Left ventricle myocardium inferior (tissue), 1 donor: Measurements from ENCODE around the gene NOL4. TPM values are rescaled to one million over a fixed set of nuclear protein-coding genes. Genes with fewer than 3 reads are reported as not detected.

Source experiments
- DNase-seq: peaks from one replicate; pipeline ENCODE4 v3.0.0-alpha.2; 2020
- H3K27ac ChIP-seq: fragments of 200-600 bp; replicated peaks from 2 replicates; pipeline ENCODE4 v1.8.0; 2021
- H3K27me3 ChIP-seq: fragments of 200-600 bp; 2 replicates; pipeline ENCODE4 v1.8.0; 2021; ENCODE audit warnings: low read depth
- H3K36me3 ChIP-seq: fragments of 200-600 bp; 2 replicates; pipeline ENCODE4 v1.8.0; 2021
- H3K4me1 ChIP-seq: fragments of 200-600 bp; 2 replicates; pipeline ENCODE4 v1.8.0; 2021
- H3K4me3 ChIP-seq: fragments of 200-600 bp; 2 replicates; pipeline ENCODE4 v1.8.0; 2021; ENCODE audit warnings: mild to moderate bottlenecking, moderate library complexity
- H3K9me3 ChIP-seq: fragments of 200-600 bp; replicated peaks from 2 replicates; pipeline ENCODE4 v1.8.0; 2021
- intact Hi-C: fragments of 100-400 bp; cut with micrococcal nuclease; formaldehyde crosslinking; loops from one replicate; pipeline ENCODE4 v1.11.0; 2022
- total RNA-seq: library from RNA; stranded (reverse); fragmentation: NEBNext Ultra II Directional; extraction: Animal tissue kit (Norgen Biotek cat#: 25700); gene quantifications from one replicate; pipeline ENCODE4 v1.2.1, GENCODE V29; 2021
- TF ChIP-seq, protein P1 (sequence below): fragments of 200-600 bp; IDR thresholded peaks from 2 replicates; pipeline ENCODE4 v1.8.0; 2021; ENCODE audit warnings: antibody characterized with exemption, mild to moderate bottlenecking, borderline replicate concordance
- donor health status: DM: no; HTN: yes; CAD: no; lungs with severe emphysema.

The NOL4 gene
- total RNA-seq, 1 donor from 2014 or later = not detected

DNA sequence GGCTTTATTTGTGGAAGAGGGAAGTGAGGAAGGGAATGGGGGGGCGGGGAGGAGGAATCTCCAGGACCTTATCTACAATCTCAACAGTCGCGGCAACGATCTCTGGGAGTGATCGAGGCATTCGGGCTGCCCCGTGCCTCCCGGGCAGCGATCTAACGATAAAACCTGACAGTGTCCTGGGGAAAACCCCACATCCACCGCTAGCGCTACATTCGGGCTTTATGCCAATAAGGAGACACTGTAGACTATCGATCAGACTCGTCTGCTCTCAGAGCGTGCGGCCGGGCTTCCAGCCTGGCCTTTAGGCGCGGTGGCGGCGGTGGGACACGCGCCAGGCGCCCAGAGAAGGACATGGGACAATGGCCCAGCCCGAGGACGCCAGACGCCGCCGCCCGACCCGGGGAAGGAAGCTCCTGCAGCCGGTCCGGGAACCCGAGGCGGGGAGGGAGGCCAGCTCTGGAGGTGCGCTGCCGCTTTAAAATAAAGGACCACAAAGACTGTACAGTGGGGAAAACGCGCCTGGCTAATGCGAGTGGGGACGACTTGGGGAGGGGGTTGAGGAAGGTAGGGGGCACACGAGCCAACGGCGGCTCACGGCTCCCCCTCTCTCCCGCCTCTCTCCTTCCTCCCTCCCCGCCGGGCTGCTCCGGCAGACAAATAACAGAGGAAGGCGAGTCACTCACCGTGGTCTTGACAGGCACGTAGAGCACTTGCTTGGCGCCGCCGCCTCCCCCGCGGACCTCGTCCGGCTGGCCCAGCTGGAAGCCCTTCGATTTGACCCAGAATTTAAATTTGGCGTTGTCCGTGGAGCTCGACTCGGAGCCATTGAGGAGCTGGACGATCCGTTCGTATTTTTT, 2.2 kb downstream of the NOL4 start:
- Histone ChIP-seq H3K4me3 (peak overlapping the region; percentile 63), H3K27ac (no peak overlapping the region), H3K9me3 (no peaks in the 10 kb centered on the region), H3K27me3 (peaks cover 95% of the 10 kb centered on the region), H3K36me3 (no peaks in the 10 kb centered on the region), H3K4me1 (peaks cover 36% of the 10 kb centered on the region)
- TF ChIP-seq, protein P1, sequence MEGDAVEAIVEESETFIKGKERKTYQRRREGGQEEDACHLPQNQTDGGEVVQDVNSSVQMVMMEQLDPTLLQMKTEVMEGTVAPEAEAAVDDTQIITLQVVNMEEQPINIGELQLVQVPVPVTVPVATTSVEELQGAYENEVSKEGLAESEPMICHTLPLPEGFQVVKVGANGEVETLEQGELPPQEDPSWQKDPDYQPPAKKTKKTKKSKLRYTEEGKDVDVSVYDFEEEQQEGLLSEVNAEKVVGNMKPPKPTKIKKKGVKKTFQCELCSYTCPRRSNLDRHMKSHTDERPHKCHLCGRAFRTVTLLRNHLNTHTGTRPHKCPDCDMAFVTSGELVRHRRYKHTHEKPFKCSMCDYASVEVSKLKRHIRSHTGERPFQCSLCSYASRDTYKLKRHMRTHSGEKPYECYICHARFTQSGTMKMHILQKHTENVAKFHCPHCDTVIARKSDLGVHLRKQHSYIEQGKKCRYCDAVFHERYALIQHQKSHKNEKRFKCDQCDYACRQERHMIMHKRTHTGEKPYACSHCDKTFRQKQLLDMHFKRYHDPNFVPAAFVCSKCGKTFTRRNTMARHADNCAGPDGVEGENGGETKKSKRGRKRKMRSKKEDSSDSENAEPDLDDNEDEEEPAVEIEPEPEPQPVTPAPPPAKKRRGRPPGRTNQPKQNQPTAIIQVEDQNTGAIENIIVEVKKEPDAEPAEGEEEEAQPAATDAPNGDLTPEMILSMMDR = no peak
- intact Hi-C loops = no loop called here
- peak; percentile 16 for DNase-seq

GRCh38 chr18:34221971-34222306, 2.8 kb downstream of the NOL4 start:
- H3K4me1 ChIP-seq = peaks cover 36% of the 10 kb centered on the region
- TF ChIP-seq, protein P1 = no peak
- no peaks in the 10 kb centered on the region for H3K9me3 ChIP-seq
- no peaks in the 10 kb centered on the region for H3K36me3 ChIP-seq
- intact Hi-C loops = no loop called here
- no peak overlapping the region for H3K27ac ChIP-seq
- no peak for DNase-seq
- H3K27me3 ChIP-seq = peaks cover 90% of the 10 kb centered on the region
- peak overlapping the region; percentile 63 for H3K4me3 ChIP-seq

DNA sequence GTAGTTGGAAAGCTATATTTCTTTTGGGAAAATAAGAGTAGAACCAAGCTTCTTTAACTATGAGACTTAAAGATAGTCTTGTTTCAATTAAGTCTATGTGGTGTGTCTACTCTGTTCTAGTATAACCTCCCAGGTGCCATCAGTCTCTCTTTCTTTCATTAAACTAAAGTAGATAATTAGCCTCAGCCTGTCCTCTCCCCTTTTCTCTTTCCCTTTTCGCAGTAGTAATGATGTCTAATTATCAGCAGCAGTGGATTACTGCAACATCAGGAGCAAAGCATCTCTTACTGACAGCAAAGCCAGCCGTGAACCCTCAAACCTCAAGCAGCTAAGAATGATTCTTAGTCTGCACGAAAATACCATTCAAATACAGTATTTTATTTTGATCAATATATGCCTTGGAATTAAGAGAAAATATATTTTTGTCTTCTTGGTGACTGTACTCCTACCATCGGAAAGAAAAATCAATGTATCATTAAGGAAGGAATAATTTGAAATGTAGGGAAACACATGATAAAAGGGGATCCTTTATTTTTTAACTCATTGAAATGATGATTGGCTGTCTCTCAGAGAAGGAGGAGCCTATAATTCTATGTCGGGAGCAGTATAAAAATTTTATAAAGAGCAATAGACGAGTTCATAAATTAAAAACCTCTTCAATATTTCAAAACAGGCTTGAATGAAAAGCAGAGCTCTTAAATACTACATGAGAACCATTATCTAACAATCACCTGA, 4.5 kb downstream of the NOL4 start:
- Histone ChIP-seq H3K4me3 (no peak overlapping the region), H3K27ac (no peak overlapping the region), H3K27me3 (peaks cover 73% of the 10 kb centered on the region), H3K9me3 (no peaks in the 10 kb centered on the region), H3K36me3 (no peaks in the 10 kb centered on the region), H3K4me1 (peaks cover 36% of the 10 kb centered on the region)
- DNase-seq = no peak
- intact Hi-C loops = no loop called here
- TF ChIP-seq, protein P1 = no peak

GRCh38 chr18:34219651-34220050, 5.1 kb downstream of the NOL4 start:
- intact Hi-C loops = no loop called here
- Histone ChIP-seq H3K27me3 (peaks cover 67% of the 10 kb centered on the region), H3K4me1 (peaks cover 31% of the 10 kb centered on the region)

DNA sequence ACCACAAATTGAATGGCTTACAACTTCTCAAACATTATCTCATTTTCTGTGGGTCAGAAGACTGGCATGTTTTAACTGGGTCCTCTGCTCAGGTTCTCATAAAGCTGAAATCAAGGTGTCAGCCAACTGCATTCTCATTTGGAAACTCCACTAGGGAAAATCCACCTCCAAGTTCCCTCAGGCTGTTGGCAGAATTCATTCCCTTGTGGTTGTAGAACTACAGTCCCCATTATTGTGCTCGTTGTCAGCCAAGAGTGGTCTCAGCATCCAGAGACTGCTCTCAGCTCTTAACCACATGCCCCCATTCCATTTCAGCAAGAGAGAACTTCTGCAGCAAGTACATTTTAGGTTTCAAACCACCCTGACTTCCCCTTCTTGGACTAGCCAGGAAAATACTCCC, 12.2 kb downstream of the NOL4 start:
- no peak for DNase-seq
- Histone ChIP-seq H3K27ac (no peak overlapping the region), H3K4me3 (no peak overlapping the region), H3K9me3 (no peaks in the 10 kb centered on the region), H3K27me3 (peaks cover 6% of the 10 kb centered on the region), H3K36me3 (no peaks in the 10 kb centered on the region), H3K4me1 (no peaks in the 10 kb centered on the region)
- intact Hi-C loops = no loop called here
- TF ChIP-seq, protein P1 = no peak

More at GRCh38 chr18:34219651-34220050, 5.1 kb downstream of the NOL4 start:
- H3K4me3 ChIP-seq = no peak overlapping the region
- no peaks in the 10 kb centered on the region for H3K9me3 ChIP-seq
- H3K36me3 ChIP-seq = no peaks in the 10 kb centered on the region
- TF ChIP-seq, protein P1 = no peak
- H3K27ac ChIP-seq = no peak overlapping the region
- no peak for DNase-seq
